ENCODE measurements around the gene ZFYVE21. TPM values are rescaled to one million over a fixed set of nuclear protein-coding genes. Genes with fewer than 3 reads are reported as not detected.

Gene ZFYVE21
- total and polyA plus RNA-seq, 10 donors = 21.8 to 71.1 (median 46.0) TPM

GRCh38 chr14:103749452-103749851 lies 33.8 kb downstream of the ZFYVE21 start:
- Histone ChIP-seq H3K4me3 (no peak overlapping the region), H3K4me1 (peaks cover 0 to 15% (median 9%) of the 10 kb centered on the region in 6 donors), H3K27ac (no peak overlapping the region), H3K27me3 (replicated peaks in 1 of 7) (no peaks in the 10 kb centered on the region), H3K36me3 (peaks cover 0 to 91% (median 19%) of the 10 kb centered on the region in 6 donors), H3K9me3 (no peaks in the 10 kb centered on the region)
- no peak for DNase-seq
- intact Hi-C loops (cut with DNase I; ENCODE audit: low total_unique reads) = no loop called here
- no peak for TF ChIP-seq POLR2A (IDR thresholded peaks at IDR 0.05)
- TF ChIP-seq POLR2AphosphoS5 (IDR thresholded peaks at IDR 0.05) = no peak
- TF ChIP-seq CTCF (IDR thresholded peaks at IDR 0.05 in 8 of 11, conservative IDR thresholded peaks at IDR 0.05 in 3 of 11) = no peak
- WGBS, 5 donors = 91 to 97% (median 93%) methylated on average over 5 of the region's 5 CpGs

- Histone ChIP-seq H3K9me3 (no peaks in the 10 kb centered on the region), H3K4me3 (no peak overlapping the region), H3K27ac (no peak overlapping the region), H3K27me3 (replicated peaks in 1 of 7) (no peaks in the 10 kb centered on the region), H3K36me3 (peaks cover 0 to 87% (median 19%) of the 10 kb centered on the region in 6 donors), H3K4me1 (peaks cover 0 to 17% (median 10%) of the 10 kb centered on the region in 6 donors)
- TF ChIP-seq CTCF (IDR thresholded peaks at IDR 0.05 in 8 of 11, conservative IDR thresholded peaks at IDR 0.05 in 3 of 11) (peak in 1 of 11 experiments; percentile 6), POLR2A (IDR thresholded peaks at IDR 0.05) (no peak)
- 86 to 90% (median 87%) methylated on average over 5 of the region's 5 CpGs for WGBS, 5 donors
- intact Hi-C loops (cut with DNase I; ENCODE audit: low total_unique reads) = no loop called here
- no peak for DNase-seq
These were observed 34.2 kb downstream of the ZFYVE21 start for GRCh38 chr14:103749860-103750259.

DNA sequence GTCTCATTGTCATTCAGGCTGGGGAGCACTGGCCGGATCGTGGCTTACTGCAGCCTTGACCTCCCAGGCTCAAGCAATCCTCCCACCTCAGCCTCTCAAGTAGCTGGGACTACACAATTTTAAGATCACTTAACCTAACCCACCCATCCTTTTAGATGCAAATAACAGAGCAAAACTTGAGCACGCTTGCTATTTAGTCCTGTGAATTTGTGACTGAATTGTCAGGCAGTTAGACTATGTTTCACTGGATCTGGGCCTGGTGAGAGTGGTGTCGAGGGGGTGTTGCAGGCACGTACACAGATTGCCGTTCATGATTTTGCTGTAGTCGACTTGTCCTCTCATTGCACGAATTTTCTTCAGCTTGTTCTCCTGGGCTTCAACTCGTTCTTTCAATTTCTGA lies 38.2 kb downstream of the ZFYVE21 start:
- Histone ChIP-seq H3K9me3 (no peaks in the 10 kb centered on the region), H3K4me3 (no peak overlapping the region), H3K27ac (no peak overlapping the region), H3K27me3 (replicated peaks in 1 of 7) (no peaks in the 10 kb centered on the region), H3K36me3 (peaks cover 0 to 52% (median 12%) of the 10 kb centered on the region in 6 donors), H3K4me1 (peaks cover 0 to 15% (median 4%) of the 10 kb centered on the region in 6 donors)
- intact Hi-C loops (cut with DNase I; ENCODE audit: low total_unique reads) = no loop called here
- DNase-seq = peak; percentile 30
- WGBS, 5 donors = 76 to 85% (median 79%) methylated on average over 9 of the region's 9 CpGs
- no peak for TF ChIP-seq CTCF (IDR thresholded peaks at IDR 0.05 in 8 of 11, conservative IDR thresholded peaks at IDR 0.05 in 3 of 11)
- no peak for TF ChIP-seq POLR2A (IDR thresholded peaks at IDR 0.05)
- no peak for TF ChIP-seq POLR2AphosphoS5 (IDR thresholded peaks at IDR 0.05)

DNA sequence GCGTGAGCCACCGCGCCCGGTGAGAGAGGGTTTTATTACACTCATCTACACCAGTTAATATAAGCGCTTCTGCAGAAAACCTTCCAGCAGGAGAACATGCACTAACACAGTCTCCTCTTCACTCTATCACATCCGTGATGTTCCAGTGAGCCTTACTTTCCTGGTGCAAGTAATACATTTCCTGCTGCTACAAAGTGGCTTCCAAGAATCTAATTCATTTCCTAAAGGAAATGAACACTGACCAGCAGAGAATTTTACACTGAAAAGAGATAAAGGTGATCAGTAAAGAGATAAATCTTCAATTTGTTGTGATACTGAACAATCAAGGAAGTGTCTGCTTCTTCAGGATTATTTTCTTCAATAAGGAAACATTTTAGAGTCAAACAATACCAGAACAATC lies 39.5 kb downstream of the ZFYVE21 start:
- Histone ChIP-seq H3K27me3 (replicated peaks in 1 of 7) (no peaks in the 10 kb centered on the region), H3K27ac (no peak overlapping the region), H3K9me3 (no peaks in the 10 kb centered on the region), H3K36me3 (peaks cover 0 to 39% (median 4%) of the 10 kb centered on the region in 6 donors), H3K4me1 (peaks cover 0 to 14% (median 2%) of the 10 kb centered on the region in 6 donors), H3K4me3 (no peak overlapping the region)
- DNase-seq = no peak
- WGBS, 5 donors = 75 to 91% (median 84%) methylated on average over 6 of the region's 6 CpGs
- no peak for TF ChIP-seq CTCF (IDR thresholded peaks at IDR 0.05 in 8 of 11, conservative IDR thresholded peaks at IDR 0.05 in 3 of 11)
- no peak for TF ChIP-seq POLR2AphosphoS5 (IDR thresholded peaks at IDR 0.05)
- TF ChIP-seq POLR2A (IDR thresholded peaks at IDR 0.05) = no peak
- intact Hi-C loops (cut with DNase I; ENCODE audit: low total_unique reads) = no loop called here

All from spleen (tissue), 11 donors.